ENCODE results near the gene NKAIN4.

DNA sequence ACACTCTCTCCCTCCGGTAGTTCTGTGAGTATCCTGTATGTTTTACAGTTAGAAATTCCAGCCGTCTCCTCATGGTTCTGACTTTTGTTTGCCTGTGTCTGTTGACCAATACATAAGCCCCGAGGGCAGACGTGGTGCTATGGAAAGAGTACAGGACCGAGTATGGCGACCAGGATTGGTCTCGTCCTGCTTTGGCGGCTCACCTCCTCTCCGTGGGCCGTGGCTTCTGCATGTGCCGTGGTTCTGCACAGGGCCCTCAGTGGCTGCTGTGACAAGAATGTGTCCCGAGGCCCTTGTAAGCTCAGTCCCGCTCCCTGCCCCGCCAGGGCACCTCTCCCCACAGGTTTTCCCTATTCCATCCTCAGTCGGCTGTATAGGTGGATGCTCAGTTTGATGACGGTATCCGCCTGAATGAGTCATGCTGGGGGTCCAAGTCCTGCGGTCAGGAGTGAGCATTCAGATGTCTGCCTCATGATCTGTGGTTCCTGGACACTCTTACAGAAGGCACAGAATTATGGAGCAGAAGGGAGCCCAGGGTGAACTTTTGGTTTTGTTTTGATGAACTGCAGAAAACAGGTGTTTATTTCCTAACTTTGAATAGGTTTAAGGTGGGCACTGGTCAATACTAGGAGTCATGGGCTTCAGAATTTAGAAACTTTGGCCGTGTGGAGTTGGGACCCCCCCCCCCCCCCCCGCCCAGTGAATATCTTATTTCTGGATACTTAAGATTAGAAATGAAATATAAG lies 19.5 kb upstream of the NKAIN4 start:
- TF ChIP-seq CTCF (conservative IDR thresholded peaks at IDR 0.05; ENCODE audit: low read depth, low read length) = no peak
- TF ChIP-seq EZH2 (IDR thresholded peaks at IDR 0.05; ENCODE audit: borderline replicate concordance, low read depth, low read length, poor library complexity, severe bottlenecking) = no peak

All from A673 (cell line).